Stimulated activated CD4-positive, alpha-beta T cell treated with anti-CD3 and anti-CD28 coated beads, Interleukin-15, amount 100 ng/mL, for 1 hour (primary cell): ENCODE results near the gene TTLL11.

Experiments used
- DNase-seq, 2 donors: peaks; one replicate each; pipeline ENCODE4 v3.0.0-alpha.2; 2020; ENCODE audit warnings: low read depth in 1 of 2, low spot score in 1 of 2

TTLL11 gene

GRCh38 chr9:121778252-121779225 lies 314.6 kb downstream of the TTLL11 start:
- DNase-seq, result no peak

- DNase-seq, result no peak
Measured at GRCh38 chr9:121776739-121777637, 316.1 kb downstream of the TTLL11 start.

- no peak for DNase-seq
Measured at GRCh38 chr9:121776001-121776738, 316.9 kb downstream of the TTLL11 start.

- no peak for DNase-seq
Measured at GRCh38 chr9:121774715-121775613, 318.1 kb downstream of the TTLL11 start.

DNA sequence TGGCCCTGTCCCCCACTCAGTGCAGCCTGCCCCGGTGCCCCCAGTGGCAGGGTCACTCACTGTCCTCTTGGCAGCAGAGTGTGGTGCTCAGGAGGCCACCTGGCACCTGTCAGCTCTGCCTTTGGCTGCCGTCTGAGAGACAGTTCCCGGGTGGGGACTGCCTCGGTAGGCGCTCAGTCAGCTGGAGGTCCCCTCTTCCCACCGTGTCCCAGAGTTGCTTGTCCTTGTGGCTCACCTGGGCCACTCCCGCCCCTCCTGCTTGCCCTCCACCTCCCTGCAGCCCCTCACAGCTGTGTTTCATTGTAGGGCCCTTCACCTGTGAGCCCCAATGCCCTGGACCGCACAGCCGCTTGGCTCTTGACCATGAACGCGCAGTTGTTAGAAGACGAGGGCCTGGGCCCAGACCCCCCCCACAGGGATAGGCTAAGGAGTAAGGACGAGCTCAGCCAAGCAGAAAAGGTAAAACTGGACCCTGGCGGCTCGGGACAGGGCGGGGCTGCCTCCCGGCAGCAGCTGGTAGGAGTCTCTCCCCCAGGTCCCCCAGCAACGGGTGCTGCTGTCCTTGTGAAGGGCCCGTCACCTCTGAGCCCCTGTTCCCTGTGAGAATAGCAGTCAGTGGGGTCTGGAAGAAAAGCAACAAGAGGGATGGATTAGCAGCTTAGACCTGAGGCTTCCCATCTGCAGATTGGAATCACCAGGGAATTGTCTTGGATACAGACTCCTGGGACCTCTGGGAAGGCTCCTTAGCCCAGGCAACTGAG lies 319.0 kb downstream of the TTLL11 start:
- no peak for DNase-seq

GRCh38 chr9:121773286-121773953 lies 319.7 kb downstream of the TTLL11 start:
- DNase-seq, result no peak

GRCh38 chr9:121772600-121773285 lies 320.4 kb downstream of the TTLL11 start:
- no peak for DNase-seq
